Activated CD4-positive, alpha-beta T cell treated with anti-CD3 and anti-CD28 coated beads, Interleukin-2, amount 50 U/mL, for 24 hours (primary cell): Measurements from ENCODE around the gene COG8.

Source experiments
- DNase-seq, 2 donors: peaks; one replicate each; pipeline ENCODE4 v3.0.0-alpha.2; 2020; ENCODE audit warnings: low read depth in 1 of 2, low spot score in 1 of 2

Gene COG8

GRCh38 chr16:69348222-69348621 is 8.9 kb upstream of the COG8 start:
- DNase-seq, result no peak

- no peak for DNase-seq
These were observed 7.3 kb upstream of the COG8 start for GRCh38 chr16:69346683-69347082.

GRCh38 chr16:69345923-69346322 is 6.6 kb upstream of the COG8 start:
- no peak for DNase-seq

GRCh38 chr16:69344171-69344570 is 4.8 kb upstream of the COG8 start:
- no peak for DNase-seq

- peak in 1 of 2 donors; percentile 21 for DNase-seq
These were observed 806 bp upstream of the COG8 start for GRCh38 chr16:69340095-69340644.

GRCh38 chr16:69338557-69339288 is 641 bp downstream of the COG8 start:
- no peak for DNase-seq

GRCh38 chr16:69334696-69335095 is 4.7 kb downstream of the COG8 start:
- DNase-seq, result no peak

GRCh38 chr16:69330286-69331109 is 8.9 kb downstream of the COG8 start, which contains the start of gene PDF:
Gene PDF (minus strand): TSS chr16:69330588. CDS start chr16:69330570, 18 bp downstream.
- DNase-seq, result peak; percentile 70 to 80

- no peak for DNase-seq
These were observed 9.7 kb downstream of the COG8 start for GRCh38 chr16:69329369-69330285.

GRCh38 chr16:69328854-69329316 is 10.5 kb downstream of the COG8 start:
- no peak for DNase-seq

- DNase-seq, result no peak
These were observed 11.6 kb downstream of the COG8 start for GRCh38 chr16:69327585-69328310.

- DNase-seq, result no peak
These were observed 13.0 kb downstream of the COG8 start for GRCh38 chr16:69326172-69326873.

- no peak for DNase-seq
These were observed 13.6 kb downstream of the COG8 start for GRCh38 chr16:69325784-69326171.

- no peak for DNase-seq
These were observed 14.6 kb downstream of the COG8 start for GRCh38 chr16:69324585-69325253.

- DNase-seq, result no peak
These were observed 15.3 kb downstream of the COG8 start for GRCh38 chr16:69324013-69324531.

- no peak for DNase-seq
These were observed 15.9 kb downstream of the COG8 start for GRCh38 chr16:69323415-69323814.

GRCh38 chr16:69322343-69322742 is 17.0 kb downstream of the COG8 start:
- no peak for DNase-seq

- no peak for DNase-seq
These were observed 18.3 kb downstream of the COG8 start for GRCh38 chr16:69321080-69321479.

GRCh38 chr16:69320740-69321073 is 18.7 kb downstream of the COG8 start:
- no peak for DNase-seq
